ENCODE data around the gene SLC25A45.

DNA sequence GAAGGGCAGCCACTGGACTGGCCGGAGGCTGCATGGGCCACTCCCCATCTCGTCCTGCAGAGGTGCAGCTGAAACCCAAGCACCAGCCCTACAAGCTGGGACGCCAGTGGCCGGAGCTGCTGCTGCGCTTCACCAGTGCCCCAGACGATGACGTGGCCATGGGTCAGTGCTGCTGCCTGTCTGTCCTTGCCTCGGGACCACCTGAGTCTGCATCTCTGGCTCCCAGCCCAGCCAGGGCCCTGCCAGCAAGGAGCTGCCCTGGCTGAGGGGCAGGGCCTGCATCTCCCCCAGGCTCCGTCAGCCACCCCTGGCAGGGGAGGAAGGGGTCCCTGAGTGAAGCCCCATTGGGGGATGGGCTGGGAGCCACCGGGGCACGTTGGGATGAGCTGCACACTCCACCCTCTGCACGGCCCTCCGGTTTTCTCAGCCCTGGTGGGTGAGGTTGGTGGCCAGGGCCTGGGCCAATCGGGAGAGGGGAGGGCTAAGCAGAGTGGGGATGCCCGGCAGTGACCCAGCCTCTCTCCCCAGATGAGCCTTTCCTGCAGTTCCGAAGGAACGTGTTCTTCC, 11.2 kb upstream of the SLC25A45 start:
- TF ChIP-seq, protein P1, sequence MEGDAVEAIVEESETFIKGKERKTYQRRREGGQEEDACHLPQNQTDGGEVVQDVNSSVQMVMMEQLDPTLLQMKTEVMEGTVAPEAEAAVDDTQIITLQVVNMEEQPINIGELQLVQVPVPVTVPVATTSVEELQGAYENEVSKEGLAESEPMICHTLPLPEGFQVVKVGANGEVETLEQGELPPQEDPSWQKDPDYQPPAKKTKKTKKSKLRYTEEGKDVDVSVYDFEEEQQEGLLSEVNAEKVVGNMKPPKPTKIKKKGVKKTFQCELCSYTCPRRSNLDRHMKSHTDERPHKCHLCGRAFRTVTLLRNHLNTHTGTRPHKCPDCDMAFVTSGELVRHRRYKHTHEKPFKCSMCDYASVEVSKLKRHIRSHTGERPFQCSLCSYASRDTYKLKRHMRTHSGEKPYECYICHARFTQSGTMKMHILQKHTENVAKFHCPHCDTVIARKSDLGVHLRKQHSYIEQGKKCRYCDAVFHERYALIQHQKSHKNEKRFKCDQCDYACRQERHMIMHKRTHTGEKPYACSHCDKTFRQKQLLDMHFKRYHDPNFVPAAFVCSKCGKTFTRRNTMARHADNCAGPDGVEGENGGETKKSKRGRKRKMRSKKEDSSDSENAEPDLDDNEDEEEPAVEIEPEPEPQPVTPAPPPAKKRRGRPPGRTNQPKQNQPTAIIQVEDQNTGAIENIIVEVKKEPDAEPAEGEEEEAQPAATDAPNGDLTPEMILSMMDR (IDR thresholded peaks at IDR 0.05) = no peak
- no peak for TF ChIP-seq ZFX (IDR thresholded peaks at IDR 0.05; ENCODE audit: borderline replicate concordance)

All from 22Rv1 (cell line).